Amniotic stem cell (primary cell): Measurements from ENCODE around the gene DTWD2.
A peak's percentile ranks its signal among the peaks of the same experiment; 100 is the strongest.
"Not testable (repeated sequence)": the region's sequence is repeated elsewhere in the genome, so short reads cannot be mapped to it uniquely, and the experiment has no call there.

Experiments
- DNase-seq: peaks from one replicate; lab custom pipeline; 2025; lab: John Stamatoyannopoulos, UW

Gene DTWD2

DNA sequence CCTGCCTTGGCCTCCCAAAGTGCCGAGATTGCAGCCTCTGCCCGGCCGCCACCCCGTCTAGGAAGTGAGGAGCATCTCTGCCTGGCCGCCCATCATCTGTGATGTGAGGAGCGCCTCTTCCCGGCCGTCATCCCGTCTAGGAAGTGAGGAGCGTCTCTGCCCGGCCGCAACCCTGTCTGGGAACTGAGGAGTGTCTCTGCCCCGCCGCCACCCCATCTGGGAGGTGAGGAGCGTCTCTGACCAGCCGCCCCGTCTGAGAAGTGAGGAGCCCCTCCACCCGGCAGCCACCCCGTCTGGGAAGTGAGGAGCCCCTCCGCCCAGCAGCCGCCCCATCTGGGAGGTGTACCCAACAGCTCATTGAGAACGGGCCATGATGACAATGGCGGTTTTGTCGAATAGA, 10.5 kb upstream of the DTWD2 start:
- DNase-seq = not testable (repeated sequence)

DNA sequence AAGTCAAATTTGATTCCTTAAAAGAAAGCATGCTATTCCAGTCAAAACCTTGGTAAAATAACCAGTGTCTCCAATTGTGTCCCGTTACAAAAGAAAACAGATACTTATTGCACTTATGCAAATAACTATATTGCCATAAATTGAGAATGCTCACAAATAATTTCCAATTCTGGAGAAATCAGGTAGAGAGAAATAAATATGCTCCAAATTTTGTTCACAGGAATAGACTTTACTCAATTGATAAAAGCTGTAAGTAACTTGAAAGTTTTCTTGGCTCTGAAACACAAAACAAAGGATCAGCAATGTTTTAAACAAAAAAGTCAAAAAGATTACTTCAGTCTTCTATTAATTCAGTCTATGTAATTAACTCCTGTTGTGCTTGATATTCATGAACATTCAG, 7.8 kb upstream of the DTWD2 start:
- no peak for DNase-seq

DNA sequence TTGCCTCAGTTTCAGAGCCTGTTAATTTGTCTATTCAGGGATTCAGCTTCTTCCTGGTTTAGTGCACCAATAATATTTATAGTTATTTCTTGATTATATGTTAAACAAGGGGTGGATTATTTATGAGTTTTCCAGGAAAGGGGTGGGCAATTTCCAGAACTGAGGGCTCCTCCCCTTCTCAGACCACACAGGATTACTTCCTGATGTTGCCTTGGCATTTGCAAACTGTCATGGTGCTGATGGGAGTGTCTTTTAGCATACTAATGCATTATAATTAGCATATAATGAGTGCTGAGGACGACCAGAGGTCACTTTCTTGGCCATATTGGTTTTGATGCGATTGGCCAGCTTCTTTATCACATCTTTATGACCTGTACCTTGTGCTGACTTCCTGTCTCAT, 6.2 kb upstream of the DTWD2 start:
- DNase-seq = no peak

DNA sequence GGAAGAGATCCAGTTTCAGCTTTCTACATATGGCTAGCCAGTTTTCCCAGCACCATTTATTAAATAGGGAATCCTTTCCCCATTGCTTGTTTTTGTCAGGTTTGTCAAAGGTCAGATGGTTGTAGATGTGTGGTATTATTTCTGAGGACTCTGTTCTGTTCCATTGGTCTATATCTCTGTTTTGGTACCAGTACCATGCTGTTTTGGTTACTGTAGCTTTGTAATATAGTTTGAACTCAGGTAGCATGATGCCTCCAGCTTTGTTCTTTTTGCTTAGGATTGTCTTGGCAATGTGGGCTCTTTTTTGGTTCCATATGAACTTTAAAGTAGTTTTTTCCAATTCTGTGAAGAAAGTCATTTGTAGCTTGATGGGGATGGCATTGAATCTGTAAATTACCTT, 4.8 kb upstream of the DTWD2 start:
- not testable (repeated sequence) for DNase-seq

DNA sequence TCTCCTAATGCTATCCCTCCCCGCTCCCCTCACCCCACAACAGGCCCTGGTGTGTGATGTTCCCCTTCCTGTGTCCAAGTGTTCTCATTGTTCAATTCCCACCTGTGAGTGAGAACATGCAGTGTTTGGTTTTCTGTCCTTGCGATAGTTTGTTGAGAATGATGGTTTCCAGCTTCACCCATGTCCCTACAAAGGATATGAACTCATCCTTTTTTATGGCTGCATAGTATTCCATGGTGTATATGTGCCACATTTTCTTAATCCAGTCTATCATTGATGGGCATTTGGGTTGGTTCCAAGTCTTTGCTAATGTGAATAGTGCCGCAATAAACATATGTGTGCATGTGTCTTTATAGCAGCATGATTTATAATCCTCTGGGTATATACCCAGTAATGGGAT, 3.7 kb upstream of the DTWD2 start:
- not testable (repeated sequence) for DNase-seq

DNA sequence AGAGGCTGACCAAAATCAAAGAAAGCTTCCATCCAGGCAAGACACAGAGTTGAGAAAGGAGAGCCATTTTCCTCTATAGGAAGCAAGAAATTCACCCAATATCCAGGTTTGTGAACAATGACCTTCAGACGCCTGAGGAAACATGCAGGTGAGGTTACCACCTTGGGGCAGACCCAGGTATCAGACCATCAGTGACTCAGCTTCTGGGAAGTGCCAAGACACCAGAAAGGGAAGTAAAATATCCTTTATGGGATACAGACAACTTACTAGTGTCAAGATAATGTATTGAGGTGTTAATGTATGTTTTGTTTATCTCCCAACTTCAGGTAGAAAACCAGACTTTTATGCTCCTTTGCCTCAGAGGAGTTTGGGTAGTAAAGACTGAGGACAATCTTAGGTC, 2.2 kb upstream of the DTWD2 start:
- no peak for DNase-seq

DNA sequence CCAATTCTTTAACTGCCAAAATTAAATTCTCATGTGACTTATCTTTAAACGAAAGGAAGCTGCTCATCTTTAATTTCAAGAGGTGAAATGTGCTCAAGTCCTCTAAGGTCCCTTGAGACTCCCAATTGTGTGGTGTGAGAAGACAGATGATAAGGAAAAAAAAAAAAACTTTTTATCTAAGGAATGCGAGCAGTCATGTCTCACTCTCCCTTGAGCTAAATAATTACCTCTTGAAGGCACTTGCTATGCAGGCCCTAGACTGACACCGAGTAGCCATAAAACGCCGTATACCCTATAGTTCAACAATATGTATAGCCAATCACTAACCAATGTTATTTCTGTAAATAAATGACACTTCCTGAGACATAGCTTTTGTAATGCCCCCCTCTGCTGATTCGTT, 1.5 kb upstream of the DTWD2 start:
- DNase-seq = no peak

DNA sequence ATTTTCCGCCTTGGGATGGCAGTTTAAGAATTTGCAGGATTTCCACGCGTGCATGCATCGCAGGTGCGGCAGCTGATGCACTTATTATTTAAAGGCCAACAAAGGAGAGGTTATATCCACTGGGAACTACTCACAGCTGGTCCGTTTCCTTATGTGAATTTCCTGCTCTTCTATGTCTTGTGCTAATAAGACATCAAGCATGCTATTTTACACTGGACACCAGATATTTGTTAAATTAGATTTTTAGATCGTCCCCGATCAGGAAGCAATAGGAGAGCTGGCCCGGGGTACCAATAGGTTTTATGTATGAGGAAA, 476 bp upstream of the DTWD2 start:
- DNase-seq = no peak

DNA sequence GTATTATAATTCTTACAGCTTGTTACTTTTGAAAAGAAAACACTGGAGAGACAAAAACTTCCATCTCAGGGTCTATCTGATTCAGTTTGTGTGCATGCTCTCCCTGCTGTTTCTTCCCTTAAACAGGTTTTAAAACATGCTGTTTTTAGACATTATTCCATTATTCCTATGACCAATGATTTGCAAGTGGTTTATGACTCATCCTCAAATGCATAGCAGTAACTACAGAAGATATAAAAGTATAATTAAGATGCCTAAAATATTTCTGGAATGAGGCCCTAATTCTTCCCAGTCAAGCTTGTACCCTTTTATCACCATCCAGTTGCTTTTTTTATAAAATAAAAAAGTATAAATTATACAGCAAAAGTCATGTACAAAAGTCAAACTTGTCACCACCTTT, 3.7 kb downstream of the DTWD2 start:
- peak; percentile 11 for DNase-seq

DNA sequence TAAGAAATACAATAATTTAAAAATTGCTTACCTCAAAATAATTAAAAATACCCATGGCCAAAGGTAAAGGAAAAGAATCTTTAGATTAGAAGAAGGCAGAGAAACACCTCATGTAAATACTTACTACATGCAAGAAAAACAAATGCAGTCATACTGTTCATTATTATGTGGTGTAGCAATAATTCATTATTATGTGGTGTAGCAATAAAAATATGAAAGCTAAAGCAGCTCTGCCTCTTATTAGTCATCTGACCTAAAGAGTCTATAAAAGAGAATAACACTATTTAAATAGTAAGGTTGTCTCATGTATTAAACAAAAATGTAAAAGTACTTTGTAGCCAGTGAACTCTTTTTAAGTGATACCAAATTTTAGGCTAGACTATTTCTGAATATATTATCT, 6.6 kb downstream of the DTWD2 start:
- no peak for DNase-seq

DNA sequence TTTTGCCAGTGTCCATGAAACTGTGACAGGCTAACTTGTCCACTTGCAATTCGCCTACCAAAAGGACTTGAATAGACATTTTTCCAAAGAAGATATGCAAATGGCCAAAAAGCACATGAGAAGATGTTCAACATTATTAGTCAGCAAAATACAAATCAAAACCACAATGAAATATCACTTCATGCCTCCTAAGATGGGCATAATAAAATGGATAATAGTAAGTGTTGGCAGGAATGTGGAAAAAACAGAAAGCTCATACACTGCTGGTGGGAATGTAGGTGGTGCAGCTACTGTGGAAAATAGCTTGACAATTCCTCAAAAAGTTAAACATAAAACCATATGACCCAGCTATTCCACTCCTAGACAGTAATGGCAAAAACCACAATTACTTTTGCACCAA, 7.9 kb downstream of the DTWD2 start:
- DNase-seq = no peak

DNA sequence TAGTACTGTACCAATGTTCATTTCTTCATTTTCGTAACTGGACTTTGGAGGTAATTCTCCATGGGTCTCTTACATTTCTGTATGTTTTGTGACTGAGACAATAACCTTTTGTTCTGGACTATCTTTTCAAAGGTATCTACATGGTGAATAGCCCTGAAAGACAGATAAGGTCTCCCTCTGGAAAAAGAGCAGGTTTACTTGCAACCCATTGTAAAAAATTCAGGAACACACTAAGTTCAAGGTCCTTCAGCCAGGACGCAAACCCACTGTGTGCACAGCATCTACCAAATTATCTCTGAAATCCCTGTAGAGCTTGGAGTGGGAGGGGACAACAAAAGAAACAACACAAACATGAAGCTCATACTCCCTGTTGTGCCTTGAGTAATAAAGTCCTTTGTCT, 8.3 kb downstream of the DTWD2 start:
- no peak for DNase-seq

DNA sequence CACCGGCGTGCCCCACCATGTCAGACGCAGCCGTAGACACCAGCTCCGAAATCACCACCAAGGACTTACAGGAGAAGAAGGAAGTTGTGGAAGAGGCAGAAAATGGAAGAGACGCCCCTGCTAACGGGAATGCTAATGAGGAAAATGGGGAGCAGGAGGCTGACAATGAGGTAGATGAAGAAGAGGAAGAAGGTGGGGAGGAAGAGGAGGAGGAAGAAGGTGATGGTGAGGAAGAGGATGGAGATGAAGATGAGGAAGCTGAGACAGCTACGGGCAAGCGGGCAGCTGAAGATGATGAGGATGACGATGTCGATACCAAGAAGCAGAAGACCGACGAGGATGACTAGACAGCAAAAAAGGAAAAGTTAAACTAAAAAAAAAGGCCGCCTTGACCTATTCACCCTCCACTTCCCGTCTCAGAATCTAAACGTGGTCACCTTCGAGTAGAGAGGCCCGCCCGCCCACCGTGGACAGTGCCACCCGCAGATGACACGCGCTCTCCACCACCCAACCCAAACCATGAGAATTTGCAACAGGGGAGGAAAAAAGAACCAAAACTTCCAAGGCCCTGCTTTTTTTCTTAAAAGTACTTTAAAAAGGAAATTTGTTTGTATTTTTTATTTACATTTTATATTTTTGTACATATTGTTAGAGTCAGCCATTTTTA, 14.4 kb downstream of the DTWD2 start:
- not testable (repeated sequence) for DNase-seq

DNA sequence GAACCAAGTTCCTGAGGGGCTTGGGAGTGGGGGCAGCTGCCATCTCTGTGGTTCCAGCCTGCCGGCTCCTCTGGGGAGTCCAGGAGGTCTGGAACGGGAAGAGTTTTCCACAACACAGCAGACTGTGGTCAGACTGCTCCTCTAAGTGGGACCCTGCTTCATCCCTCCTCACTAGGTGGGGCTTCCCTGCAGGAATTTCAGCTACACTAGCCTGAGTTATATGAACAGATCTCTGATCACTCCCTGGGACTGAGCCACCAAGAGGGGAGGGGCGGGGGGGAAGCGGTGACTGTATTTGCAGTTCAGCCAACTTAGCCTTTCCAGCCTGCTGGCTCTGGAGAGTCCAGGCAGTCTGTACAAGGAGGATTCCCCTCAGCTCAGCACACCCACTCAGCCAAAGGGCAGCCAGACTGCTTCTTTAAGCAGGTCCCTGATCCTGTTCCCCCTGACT, 19.4 kb downstream of the DTWD2 start:
- DNase-seq = no peak

DNA sequence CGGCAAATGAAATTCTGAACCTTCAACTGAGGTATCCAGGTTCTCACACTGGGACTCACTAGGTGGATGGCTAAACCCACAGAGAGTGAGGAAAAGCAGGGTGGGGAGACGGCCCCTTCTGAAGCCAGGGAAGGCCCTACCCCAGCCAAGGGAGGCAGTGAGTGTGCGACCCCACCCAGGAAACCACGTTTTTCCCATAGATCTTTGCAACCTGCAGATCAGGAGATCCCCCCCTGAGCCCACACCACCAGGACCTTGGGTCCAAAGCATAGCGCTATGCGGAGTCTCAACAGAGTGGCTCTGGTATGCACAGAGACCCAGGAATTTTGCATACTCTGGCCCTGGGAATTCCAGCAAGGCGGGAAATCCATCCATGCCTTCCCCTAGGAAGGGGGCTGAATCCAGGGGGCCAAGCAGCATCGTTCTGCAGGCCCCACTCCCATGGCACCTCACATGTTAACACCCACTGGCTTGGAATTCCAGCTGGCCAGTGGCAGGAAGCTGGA, 19.9 kb downstream of the DTWD2 start:
- no peak for DNase-seq

DNA sequence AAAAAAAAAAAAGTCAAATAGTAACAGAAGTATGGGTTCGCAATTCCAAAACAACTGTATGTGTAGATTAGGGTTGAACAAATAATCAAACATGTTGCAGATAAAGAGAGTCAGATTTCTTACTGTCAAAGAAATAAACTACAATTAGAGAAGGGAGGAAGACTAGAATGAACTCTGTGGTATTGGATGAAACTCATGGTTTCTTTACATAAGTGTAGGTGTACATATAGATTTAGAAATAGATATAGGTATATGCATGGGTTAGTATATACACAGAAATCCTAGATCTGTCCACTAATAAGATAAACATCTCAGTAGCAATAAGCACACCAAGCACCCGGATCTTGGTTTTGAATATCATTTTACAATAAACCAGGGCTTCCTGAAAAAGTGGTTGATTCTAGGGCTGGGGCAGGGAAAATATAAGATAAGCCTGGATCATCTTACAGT, 21.3 kb downstream of the DTWD2 start:
- DNase-seq = no peak

DNA sequence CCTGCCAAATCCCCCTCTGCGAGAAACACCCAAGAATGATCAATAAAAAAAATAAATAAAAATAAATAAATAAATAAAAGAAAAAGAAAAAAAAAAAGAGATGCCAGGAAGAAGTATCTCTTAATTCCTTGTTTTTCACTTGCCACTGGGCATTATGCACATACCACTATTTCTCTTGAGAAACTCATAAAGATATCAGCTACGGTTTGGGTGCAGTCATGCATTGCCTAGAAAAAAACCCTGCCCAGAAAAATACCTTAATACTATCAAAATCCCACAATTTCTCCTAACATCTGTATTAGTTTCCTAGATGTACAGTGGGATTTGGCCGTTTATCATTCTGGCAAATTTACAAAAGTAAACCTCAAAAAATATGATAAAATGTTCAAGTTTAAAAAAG, 22.5 kb downstream of the DTWD2 start:
- DNase-seq = no peak

DNA sequence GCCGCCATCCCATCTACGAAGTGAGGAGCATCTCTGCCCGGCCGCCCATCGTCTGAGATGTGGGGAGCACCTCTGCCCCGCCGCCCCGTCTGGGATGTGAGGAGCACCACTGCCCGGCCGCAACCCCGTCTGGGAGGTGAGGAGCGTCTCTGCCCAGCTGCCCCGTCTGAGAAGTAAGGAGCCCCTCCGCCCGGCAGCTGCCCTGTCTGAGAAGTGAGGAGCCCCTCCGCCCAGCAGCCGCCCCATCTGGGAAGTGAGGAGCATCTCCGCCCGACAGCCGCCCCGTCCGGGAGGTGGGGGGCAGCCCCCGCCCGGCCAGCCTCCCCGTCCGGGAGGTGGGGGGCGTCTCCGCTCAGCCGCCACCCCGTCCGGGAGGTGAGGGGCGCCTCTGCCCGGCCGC, 23.4 kb downstream of the DTWD2 start:
- not testable (repeated sequence) for DNase-seq

DNA sequence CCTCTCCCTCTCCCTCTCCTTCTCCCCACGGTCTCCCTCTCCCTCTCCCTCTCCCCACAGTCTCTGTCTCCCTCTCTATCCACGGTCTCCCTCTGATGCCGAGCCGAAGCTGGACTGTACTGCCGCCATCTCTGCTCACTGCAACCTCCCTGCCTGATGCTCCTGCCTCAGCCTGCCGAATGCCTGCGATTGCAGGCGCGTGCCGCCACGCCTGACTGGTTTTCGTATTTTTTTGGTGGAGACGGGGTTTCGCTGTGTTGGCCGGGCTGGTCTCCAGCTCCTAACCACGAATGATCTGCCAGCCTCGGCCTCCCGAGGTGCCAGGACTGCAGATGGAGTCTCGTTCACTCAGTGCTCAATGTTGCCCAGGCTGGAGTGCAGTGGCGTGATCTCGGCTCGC, 24.0 kb downstream of the DTWD2 start:
- not testable (repeated sequence) for DNase-seq

DNA sequence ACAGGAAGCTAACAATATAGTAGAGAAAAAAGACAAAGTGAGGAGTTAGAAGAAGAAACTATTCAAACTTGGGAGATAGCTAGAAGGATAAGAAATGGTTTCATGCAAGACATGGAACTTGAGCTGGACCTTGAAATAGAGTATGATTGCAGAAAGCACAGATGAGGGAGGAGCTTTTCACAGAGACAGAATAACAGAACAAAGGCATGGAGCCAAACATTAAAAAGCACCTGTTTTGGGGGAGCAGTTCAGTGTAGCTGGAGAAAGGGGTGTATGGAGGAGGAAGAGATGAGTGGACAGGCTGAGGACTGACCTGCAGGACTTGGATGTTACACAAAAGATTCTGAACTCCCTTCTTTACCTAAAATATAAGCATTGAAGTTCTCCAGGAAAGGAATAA, 25.2 kb downstream of the DTWD2 start:
- DNase-seq = no peak

DNA sequence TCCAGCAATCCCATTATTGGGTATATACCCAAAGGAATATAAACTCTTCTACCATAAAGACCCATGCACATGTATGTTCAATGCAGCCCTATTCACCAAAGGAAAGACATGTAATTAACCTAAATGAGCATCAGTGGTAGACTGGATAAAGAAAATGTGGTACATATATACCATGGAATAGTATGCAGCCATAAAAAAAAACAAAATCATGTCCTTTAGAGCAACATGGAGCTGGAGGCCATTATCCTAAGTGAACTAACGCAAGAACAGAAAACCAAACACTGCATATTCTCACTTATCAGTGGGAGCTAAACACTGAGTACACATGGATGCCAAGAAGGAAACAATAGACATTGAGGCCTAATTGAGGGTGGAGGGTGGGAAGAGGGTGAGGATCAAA, 27.8 kb downstream of the DTWD2 start:
- no peak for DNase-seq

DNA sequence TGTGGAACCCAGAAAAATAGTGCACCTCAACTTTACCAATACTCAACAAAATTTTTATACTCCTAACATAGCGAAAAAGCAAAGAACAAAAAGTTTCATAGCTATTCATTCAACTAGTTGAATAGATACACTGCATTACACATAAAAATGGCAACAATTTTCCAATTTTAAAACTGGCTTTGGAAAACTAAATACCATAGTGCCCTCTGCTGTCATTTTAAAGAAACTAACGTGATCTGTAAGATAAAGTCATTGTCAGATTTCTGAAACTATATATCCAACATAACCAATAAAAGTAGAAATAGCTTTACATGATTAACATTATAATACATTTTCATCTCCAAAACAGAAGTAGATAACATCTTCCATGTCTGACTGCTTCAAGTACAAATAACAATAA, 31.6 kb downstream of the DTWD2 start:
- peak; percentile 30 for DNase-seq

DNA sequence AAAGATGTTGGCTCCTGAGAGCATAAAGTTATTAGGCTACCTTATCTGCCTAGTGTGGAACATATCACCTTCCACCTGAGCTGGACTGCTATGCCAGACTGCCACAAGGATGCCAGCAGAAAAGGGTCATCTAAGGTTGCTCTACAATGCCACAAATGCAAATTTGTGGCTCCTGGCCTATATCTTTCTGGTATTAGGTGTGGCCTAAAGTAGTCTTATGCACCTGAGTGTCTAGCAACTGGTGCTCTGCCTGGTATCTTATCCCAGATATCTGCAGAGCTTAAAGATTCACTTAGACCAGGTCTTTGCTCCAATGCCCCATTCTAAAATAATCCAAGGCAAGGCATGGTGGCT, 34.7 kb downstream of the DTWD2 start:
- no peak for DNase-seq

DNA sequence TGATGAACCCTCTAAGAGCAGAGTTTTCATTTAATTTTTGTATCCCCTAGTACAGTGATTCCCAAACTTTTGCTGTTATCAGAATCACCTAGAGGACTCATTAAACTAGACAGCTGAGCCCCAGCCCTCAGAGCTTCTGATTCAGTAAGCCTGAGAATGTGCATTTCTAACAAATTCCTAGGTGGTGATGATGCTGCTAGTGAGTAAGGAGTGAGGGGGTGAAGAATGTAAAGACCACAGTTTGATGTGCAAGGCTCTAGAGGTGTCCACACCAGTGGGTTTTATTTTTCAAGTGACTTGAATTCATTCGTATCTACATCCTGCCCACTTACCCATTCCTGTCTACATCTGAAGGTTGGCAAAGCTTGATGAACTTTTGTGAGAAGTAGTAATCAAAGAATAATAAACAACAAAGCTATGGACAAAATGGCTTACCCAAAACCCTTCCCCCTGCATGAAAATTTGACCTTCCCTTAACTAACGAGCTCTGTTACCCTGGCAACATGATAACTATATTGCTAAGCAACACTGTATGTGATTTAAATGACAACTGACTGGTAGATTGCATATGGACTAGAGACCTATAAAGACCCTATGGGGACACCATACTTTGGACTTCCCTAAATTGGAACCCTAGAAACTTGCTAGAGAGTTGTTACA, 35.2 kb downstream of the DTWD2 start:
- DNase-seq = no peak
